GM19467 (cell line): ENCODE results near the gene MYOG.

Source experiments
- ATAC-seq: cut with Tn5 transposase; IDR thresholded peaks from one replicate; pipeline ENCODE4 v1.9.1; 2021; ENCODE audit warnings: mild to moderate bottlenecking, moderate library complexity; ENCODE audit not compliant: unreplicated experiment

MYOG gene

GRCh38 chr1:203091199-203091477 is 5.3 kb upstream of the MYOG start:
- no peak for ATAC-seq

GRCh38 chr1:203090421-203091198 is 4.8 kb upstream of the MYOG start:
- ATAC-seq, result no peak

GRCh38 chr1:203089651-203090045 is 3.8 kb upstream of the MYOG start:
- ATAC-seq, result no peak

DNA sequence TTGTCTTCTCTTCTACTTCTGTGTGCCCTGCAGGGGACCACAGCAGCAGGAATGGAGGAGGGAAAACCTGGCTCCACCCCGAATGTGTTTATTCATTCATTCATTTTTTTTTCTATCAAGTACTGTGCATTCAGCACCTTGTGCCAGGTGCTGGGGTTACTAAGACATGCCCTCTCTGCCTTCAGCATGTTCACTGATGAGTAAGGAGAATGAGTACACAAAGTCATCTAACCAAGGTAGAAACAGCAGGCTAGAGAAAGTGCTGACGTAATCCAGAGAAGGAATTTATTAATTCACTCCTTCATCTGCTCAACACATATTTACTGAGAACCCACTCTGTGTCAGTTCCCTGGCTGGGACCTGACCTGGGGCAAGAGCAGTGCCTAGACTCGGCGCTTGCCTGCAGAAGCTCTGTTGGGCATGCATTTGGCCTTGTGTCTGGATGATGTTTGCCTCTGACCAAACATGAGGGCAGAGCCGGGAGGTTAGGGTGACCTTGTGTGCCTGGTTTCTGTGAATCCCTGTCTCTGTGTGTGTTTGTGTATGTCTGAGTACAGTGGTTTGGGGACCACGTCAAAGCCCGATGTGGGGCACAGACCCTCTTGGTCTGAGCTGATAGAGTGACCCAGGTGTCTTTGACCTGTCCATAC is 3.3 kb upstream of the MYOG start:
- no peak for ATAC-seq

DNA sequence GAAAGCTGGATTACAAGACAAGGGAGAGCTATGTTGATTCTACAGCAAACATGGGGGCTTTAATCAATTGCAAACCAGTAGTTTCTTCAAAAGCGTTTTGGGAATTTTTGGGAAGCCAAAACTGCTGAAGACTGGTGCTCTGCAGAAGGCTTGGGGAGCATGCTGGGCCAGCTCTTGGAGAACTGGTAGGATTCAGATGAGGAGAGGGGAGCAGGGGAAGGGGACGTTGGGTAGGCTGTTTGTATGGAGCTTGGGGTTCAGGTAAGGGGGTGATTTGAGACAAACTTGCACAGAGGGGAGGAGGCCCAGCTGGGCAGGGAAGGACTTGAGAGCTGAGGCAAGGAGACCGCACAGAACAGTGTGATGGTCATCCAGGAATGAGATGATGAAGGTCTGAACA is 2.6 kb upstream of the MYOG start:
- no peak for ATAC-seq

GRCh38 chr1:203086992-203087763 is 1.4 kb upstream of the MYOG start:
- ATAC-seq, result no peak

DNA sequence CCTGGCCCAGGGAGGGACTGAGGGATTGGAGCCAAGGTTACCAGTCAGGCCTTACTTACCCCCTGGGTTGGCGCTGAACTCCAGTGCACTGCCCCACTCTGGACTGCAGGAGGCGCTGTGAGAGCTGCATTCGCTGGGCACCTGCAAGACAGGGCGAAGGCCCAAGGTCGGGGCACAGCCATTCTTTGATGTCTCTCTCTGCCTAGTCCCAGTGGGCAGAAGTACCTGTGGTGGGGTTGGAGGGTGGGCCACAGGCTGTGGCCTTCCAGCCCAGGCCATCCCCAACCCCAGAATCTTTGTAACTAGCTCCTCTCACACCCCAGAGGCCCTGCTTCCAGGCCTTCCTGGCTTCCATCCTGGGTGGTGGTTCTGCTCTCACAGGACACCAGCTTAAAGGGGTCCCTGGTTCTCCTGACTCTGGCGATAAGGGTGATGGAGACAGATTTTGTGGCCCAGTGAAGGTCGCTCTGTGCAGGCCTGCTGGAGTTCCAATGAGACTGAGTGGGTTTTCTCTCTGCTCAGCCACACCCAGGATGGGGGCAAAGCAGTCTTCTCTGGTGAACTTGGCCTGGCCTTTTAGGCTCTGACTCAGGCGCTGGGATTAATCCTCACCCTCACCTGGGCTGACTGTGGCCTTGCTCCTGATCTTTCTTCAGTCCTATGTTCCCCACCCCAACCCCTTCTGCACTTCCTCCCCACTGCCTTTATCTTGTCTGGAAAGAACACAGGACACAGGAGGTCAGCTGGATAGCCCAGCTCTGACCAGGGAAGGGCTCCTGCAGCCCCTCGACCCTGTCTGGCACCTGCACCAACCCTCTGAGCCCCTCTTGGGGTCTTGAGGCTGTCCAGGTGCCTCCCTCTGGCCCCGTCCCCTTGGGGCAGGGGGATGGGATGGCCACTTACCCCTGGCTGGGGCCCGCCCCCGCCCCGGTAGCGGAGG is 954 bp downstream of the MYOG start:
- no peak for ATAC-seq

- no peak for ATAC-seq
Measured at GRCh38 chr1:203083463-203083921, 2.3 kb downstream of the MYOG start.

DNA sequence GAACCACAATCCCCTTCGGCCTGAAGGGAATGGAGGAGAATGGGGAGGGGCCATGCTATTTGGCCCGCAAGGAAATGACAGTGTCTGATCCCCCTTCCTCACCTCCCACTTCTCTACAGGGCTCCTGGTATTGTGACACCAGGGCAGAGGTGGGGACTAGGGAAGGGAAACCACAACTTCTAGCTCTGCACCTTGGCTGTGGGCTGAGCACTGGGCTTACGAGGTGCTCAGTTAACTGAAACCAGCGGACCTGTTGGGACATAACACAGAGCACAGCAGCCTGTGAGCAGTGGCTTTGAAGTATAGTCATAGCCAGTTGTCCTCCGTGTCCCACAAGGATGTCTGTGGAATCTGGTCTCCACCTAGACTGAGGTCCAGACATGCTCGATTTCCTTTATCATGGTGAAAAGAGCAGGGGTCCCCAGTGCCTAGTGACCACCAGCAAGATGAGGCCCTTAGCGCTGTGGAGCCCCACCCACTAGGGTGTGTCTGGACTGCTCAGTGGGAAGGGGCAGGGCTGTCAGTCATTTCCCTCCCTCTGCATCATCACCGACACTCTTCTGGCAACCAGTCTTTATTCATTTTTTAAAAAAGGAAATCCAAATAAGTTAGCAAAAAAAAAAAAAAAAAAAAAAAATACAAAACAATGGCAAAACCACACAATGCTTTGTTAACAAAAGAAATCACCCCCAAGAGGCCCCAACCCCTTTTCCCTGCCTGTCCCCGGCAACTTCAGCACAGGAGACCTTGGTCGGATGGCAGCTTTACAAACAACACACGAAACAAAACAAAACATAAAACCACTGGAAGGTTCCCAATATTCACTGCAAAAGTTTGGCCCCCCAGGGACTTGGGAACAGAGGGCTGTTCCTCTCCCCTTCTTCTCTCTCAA is 3.0 kb downstream of the MYOG start:
- no peak for ATAC-seq

DNA sequence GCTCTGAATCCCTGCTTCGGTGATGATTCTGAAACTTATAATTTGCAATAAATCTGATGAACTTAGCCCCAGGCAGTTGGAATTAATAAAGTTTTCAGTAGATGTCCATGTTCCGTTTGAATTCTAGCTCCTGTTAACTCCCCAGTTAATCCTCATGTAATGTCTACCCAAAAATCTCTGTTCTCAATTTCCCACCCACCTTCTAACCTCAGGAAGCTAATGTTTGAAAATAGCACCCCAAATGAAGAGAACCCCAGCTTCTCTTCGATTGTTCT is 3.6 kb downstream of the MYOG start:
- ATAC-seq, result no peak

GRCh38 chr1:203081465-203082230 is 4.2 kb downstream of the MYOG start:
- ATAC-seq, result no peak

DNA sequence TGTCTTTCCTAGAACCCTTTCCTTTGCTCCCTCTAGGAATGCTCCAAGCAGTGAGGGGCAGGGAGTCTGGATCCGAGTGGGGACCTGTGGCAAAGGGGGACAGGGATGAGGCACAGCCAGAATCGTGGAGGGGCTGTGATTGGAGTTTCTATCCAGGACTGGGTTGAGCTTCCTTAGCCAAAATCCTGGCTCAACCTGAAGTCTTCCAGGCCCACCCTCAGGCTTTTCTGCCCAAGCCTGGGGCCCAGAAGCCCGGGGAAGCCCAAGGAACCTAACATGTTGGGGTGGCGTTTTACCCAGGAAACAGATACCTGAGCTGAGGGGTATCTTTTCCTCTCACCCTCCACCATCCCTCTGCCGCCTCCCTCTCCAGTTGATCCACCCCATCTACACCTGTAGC is 5.4 kb downstream of the MYOG start:
- no peak for ATAC-seq

DNA sequence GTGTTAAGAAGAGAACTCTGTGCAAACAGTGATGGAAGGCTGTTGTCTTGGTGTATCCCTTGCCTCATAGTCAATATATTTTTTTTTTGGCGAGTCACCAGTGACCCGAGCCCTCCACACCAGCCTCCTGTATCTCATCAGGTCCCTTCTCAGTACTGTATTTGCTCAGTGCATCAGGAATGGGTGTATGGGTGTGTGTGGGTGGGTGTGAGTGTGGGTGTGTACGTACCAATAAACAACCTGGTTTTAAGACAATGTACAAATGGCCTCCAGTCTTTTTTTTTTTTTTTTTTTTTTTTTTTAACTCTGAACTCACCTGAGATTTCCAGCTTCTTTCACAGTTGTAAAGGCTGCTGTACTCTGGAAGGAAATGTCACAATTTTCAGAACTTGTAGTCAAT is 7.3 kb downstream of the MYOG start:
- no peak for ATAC-seq

GRCh38 chr1:203077956-203078355 is 7.9 kb downstream of the MYOG start:
- no peak for ATAC-seq

GRCh38 chr1:203077367-203077766 is 8.4 kb downstream of the MYOG start:
- ATAC-seq, result no peak

GRCh38 chr1:203076031-203076511 is 9.7 kb downstream of the MYOG start:
- ATAC-seq, result no peak

GRCh38 chr1:203075236-203076030 is 10.4 kb downstream of the MYOG start:
- no peak for ATAC-seq

DNA sequence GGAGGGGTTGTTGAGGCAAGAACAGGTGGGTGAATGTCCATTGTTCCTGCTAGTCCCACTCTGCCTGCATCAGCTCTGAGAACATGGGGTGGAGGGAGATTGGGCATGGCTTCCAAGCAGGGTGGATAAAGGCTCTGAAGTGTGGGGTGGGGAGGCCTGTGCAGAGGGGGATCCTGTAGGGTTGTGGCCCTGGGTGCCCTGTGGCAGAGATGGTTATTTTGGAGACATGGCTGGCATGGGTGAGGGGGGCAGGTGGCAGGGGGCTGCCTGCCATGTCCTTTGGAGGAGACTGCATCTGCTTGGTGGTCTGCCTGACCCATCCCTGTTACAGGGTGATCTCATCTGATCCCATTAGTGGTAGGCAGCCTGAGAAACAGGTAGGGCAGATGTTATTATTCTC is 11.2 kb downstream of the MYOG start:
- ATAC-seq, result no peak

- no peak for ATAC-seq
Measured at GRCh38 chr1:203073469-203073868, 12.3 kb downstream of the MYOG start.
